Epithelial cell of esophagus (primary cell): ENCODE measurements around the gene MMP25.
A peak's percentile ranks its signal among the peaks of the same experiment; 100 is the strongest.
"Not testable (repeated sequence)": the region's sequence is repeated elsewhere in the genome, so short reads cannot be mapped to it uniquely, and the experiment has no call there.

Source experiments
- DNase-seq: peaks from one replicate; pipeline ENCODE4 v3.0.0; 2010; ENCODE audit warnings: low read depth
- H3K4me3 ChIP-seq: 2 replicates; pipeline ENCODE4 v1.5.1; 2011; ENCODE audit warnings: mild to moderate bottlenecking, low read length, control low read depth
- CTCF ChIP-seq: IDR thresholded peaks from 2 replicates; pipeline ENCODE4 v1.5.1; 2011; ENCODE audit warnings: low read depth, mild to moderate bottlenecking, low read length, control low read depth, inconsistent platforms; ENCODE audit not compliant: insufficient read depth; ENCODE audit errors: missing control alignments

The MMP25 gene

GRCh38 chr16:3062553-3062952 lies 16.2 kb downstream of the MMP25 start:
- DNase-seq = no peak
- no peak for TF ChIP-seq CTCF
- no peak overlapping the region for H3K4me3 ChIP-seq

- TF ChIP-seq CTCF = no peak
- no peak overlapping the region for H3K4me3 ChIP-seq
- DNase-seq = no peak
Measured at GRCh38 chr16:3063625-3064386, 17.4 kb downstream of the MMP25 start.

- no peak for TF ChIP-seq CTCF
- H3K4me3 ChIP-seq = no peak within 1 kb of the TSS
- peak; percentile 78 for DNase-seq
Measured at GRCh38 chr16:3065069-3065741, 18.8 kb downstream of the MMP25 start, which contains the start of gene IL32. Gene IL32 (plus strand): TSS chr16:3065640. CDS start chr16:3065812, 172 bp downstream.

GRCh38 chr16:3065742-3066439 lies 19.5 kb downstream of the MMP25 start:
- TF ChIP-seq CTCF = no peak
- no peak overlapping the region for H3K4me3 ChIP-seq
- no peak for DNase-seq

- H3K4me3 ChIP-seq = no peak overlapping the region
- TF ChIP-seq CTCF = no peak
- no peak for DNase-seq
Measured at GRCh38 chr16:3066440-3066748, 20.0 kb downstream of the MMP25 start.

GRCh38 chr16:3068487-3068886 lies 22.1 kb downstream of the MMP25 start:
- no peak for DNase-seq
- no peak for TF ChIP-seq CTCF
- H3K4me3 ChIP-seq = no peak overlapping the region

- DNase-seq, H3K4me3 ChIP-seq: not testable (repeated sequence)
Measured at GRCh38 chr16:3069146-3069545, 22.8 kb downstream of the MMP25 start.
